ENCODE results near the gene KLHL40. TPM values are rescaled to one million over a fixed set of nuclear protein-coding genes. Genes with fewer than 3 reads are reported as not detected.
A peak's percentile ranks its signal among the peaks of the same experiment; 100 is the strongest.

The KLHL40 gene
- total and polyA plus RNA-seq, 8 donors = not detected

DNA sequence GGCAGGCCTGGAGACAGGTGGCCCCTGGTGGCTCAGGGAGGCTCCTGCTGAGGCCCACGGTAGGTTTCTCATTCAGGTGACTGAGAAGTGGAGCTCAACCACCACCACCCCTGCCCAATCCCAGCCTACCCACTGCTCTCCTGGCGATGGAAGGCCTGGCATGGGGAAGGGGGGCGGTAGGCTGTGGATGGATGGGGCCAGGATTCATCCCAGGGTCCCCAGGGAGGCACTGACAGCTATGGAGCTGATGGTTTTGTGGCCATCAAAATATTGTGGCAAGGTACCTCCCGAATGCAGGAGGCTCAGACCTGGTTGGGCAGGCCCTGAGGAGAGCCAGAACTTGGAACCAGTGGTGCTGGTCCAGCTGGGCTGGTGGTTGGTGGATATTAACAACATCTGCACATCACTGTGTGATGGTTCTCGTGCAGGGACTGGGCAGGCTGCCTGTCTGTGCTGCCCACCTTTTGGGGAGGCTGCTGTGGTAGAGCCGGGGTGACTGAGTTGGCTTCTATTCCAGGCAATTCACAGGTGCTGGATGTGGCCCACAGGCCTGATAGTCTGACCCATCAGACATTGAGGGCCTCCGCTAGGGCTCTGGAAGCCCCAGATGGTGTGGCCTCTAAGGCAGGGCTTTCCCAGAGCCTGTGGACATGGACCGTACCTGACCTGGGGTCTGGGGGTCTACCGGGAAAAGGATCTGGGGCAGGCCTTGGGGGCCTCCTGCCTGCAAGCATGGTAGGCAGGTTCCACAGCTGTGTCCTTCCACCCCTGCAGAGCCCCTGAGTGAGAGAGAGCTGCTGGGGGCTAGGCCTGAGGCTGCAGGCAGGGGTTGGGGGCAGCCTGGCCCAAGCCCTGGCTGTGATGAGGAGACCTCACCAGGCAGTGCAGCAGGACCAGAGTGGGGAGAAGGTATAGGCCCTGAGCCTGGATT is 28.4 kb upstream of the KLHL40 start:
- no peak overlapping the region for H3K4me3 ChIP-seq
- intact Hi-C loops (cut with DNase I) = no loop called here

DNA sequence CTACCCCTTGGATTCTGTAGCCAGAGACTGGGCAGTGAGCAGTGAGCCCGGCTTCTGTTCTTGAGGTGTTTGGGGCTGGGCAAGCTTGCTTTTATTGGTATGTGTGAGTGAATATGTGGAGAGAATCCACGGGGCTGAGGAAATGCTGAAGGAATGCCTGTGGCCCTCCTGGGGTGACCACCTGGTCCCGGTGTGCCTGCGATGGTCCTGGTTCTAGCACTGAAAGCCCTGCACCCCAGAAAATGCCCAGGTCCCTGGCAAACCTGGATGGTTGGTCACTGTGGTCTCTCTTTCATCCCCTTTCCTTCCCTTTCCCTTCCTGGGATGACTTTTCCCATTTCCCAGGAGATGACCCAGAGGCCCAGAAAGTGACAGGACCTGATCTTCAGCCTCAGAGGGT is 27.7 kb upstream of the KLHL40 start:
- H3K27me3 ChIP-seq = no peaks in the 10 kb centered on the region
- peaks cover 16 to 43% of the 10 kb centered on the region in 2 donors for H3K4me1 ChIP-seq
- no peak overlapping the region for H3K4me3 ChIP-seq
- TF ChIP-seq, protein P1, sequence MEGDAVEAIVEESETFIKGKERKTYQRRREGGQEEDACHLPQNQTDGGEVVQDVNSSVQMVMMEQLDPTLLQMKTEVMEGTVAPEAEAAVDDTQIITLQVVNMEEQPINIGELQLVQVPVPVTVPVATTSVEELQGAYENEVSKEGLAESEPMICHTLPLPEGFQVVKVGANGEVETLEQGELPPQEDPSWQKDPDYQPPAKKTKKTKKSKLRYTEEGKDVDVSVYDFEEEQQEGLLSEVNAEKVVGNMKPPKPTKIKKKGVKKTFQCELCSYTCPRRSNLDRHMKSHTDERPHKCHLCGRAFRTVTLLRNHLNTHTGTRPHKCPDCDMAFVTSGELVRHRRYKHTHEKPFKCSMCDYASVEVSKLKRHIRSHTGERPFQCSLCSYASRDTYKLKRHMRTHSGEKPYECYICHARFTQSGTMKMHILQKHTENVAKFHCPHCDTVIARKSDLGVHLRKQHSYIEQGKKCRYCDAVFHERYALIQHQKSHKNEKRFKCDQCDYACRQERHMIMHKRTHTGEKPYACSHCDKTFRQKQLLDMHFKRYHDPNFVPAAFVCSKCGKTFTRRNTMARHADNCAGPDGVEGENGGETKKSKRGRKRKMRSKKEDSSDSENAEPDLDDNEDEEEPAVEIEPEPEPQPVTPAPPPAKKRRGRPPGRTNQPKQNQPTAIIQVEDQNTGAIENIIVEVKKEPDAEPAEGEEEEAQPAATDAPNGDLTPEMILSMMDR (IDR thresholded peaks at IDR 0.05) = no peak
- H3K27ac ChIP-seq = no peak overlapping the region
- ATAC-seq (no peak), DNase-seq (no peak)
- H3K36me3 ChIP-seq = peaks cover 0 to 39% of the 10 kb centered on the region in 2 donors
- no peaks in the 10 kb centered on the region for H3K9me3 ChIP-seq
- intact Hi-C loops (cut with DNase I) = no loop called here

More for the DNA sequence above, 28.4 kb upstream of the KLHL40 start:
- H3K27me3 ChIP-seq = no peaks in the 10 kb centered on the region
- H3K36me3 ChIP-seq = peaks cover 0 to 35% of the 10 kb centered on the region in 2 donors
- TF ChIP-seq, protein P1 (IDR thresholded peaks at IDR 0.05) = no peak
- H3K4me1 ChIP-seq = peaks cover 24 to 50% of the 10 kb centered on the region in 2 donors
- ATAC-seq = no peak
- H3K9me3 ChIP-seq = no peaks in the 10 kb centered on the region
- no peak overlapping the region for H3K27ac ChIP-seq
- peak in 1 of 4 donors; percentile 45 for DNase-seq

DNA sequence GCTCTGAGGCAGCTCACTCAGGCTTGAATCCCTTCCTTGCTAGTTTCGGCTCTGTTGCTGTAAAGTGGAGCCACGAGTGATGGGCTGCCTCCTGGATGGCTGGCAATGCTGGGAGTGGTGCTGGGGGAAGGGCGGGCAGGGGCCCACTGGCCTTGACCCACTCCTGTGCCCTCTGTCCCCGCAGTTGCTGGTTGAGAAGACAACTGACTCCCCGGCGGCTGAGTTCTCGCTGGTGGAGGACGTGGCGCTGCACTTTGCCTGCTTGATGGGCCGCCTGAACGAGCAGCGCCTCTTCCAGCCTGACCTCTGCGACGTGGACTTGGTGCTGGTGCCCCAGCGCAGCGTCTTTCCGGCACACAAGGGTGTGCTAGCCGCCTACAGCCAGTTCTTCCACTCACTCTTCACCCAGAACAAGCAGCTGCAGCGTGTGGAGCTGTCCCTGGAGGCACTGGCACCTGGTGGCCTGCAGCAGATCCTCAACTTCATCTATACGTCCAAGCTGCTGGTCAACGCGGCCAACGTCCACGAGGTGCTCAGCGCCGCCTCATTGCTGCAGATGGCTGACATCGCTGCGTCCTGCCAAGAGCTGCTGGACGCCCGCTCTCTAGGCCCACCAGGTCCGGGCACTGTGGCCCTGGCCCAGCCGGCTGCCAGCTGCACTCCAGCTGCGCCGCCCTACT is 27.1 kb upstream of the KLHL40 start:
- Histone ChIP-seq H3K27ac (peak overlapping the region in 1 of 2 donors; percentile 31), H3K36me3 (peaks cover 0 to 39% of the 10 kb centered on the region in 2 donors), H3K4me3 (no peak overlapping the region), H3K27me3 (no peaks in the 10 kb centered on the region), H3K9me3 (no peaks in the 10 kb centered on the region), H3K4me1 (peaks cover 12 to 37% of the 10 kb centered on the region in 2 donors)
- intact Hi-C loops (cut with DNase I) = no loop called here
- TF ChIP-seq, protein P1 (IDR thresholded peaks at IDR 0.05) = no peak
- DNase-seq = peak in 1 of 4 donors; percentile 78
- no peak for ATAC-seq

DNA sequence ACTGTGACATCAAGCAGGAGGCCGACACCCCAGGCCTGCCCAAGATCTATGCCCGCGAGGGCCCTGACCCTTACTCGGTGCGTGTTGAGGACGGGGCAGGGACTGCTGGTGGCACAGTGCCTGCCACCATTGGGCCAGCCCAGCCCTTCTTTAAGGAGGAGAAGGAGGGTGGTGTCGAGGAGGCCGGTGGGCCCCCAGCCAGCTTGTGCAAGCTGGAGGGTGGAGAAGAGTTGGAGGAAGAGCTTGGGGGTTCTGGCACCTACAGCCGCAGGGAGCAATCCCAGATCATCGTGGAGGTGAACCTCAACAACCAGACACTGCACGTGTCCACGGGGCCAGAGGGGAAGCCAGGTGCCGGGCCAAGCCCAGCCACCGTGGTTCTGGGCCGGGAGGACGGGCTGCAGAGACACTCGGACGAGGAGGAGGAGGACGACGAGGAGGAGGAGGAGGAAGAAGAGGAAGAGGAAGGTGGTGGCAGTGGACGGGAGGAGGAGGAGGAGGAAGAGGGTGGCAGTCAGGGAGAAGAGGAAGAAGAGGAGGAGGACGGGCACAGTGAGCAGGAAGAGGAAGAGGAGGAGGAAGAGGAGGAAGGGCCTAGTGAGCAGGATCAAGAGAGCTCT is 26.5 kb upstream of the KLHL40 start:
- TF ChIP-seq, protein P1 (IDR thresholded peaks at IDR 0.05) = no peak
- Histone ChIP-seq H3K9me3 (no peaks in the 10 kb centered on the region), H3K4me3 (no peak overlapping the region), H3K27ac (peak overlapping the region in 1 of 2 donors; percentile 31), H3K36me3 (peaks cover 0 to 40% of the 10 kb centered on the region in 2 donors), H3K4me1 (peaks cover 7 to 31% of the 10 kb centered on the region in 2 donors), H3K27me3 (no peaks in the 10 kb centered on the region)
- no peak for ATAC-seq
- DNase-seq = peak in 1 of 4 donors; percentile 81
- intact Hi-C loops (cut with DNase I) = no loop called here
